DOHH2 (cell line): Measurements from ENCODE around the gene ZNF48.

Source experiments
- EZH2phosphoT487 ChIP-seq: fragments of 200-600 bp; sonication (generic); IDR thresholded peaks from 2 replicates; pipeline ENCODE4 v1.6.1; 2017; ENCODE audit warnings: borderline replicate concordance, mild to moderate bottlenecking, antibody characterized with exemption, low read length, moderate library complexity, mixed read lengths
- TF ChIP-seq, protein P1 (sequence below): fragments of 200-600 bp; sonication (generic); IDR thresholded peaks from one replicate; pipeline ENCODE4 v1.5.1; 2014; ENCODE audit warnings: antibody characterized with exemption, mild to moderate bottlenecking, low read depth, low read length; ENCODE audit not compliant: poor library complexity, severe bottlenecking

DNA sequence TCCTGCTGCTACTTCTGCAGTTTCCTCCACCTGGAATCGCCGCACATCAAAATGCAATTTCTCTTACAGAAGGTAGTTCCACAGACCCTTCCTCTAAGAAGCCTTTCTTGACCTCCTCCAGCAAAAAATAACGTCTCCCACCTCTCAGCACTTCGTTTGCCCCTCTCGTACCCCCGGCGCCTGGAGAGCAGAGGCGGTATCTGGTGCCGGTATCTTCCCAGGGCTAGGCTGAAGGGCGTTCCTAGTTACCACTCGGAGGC, 34.1 kb downstream of the ZNF48 start:
- TF ChIP-seq, protein P1, sequence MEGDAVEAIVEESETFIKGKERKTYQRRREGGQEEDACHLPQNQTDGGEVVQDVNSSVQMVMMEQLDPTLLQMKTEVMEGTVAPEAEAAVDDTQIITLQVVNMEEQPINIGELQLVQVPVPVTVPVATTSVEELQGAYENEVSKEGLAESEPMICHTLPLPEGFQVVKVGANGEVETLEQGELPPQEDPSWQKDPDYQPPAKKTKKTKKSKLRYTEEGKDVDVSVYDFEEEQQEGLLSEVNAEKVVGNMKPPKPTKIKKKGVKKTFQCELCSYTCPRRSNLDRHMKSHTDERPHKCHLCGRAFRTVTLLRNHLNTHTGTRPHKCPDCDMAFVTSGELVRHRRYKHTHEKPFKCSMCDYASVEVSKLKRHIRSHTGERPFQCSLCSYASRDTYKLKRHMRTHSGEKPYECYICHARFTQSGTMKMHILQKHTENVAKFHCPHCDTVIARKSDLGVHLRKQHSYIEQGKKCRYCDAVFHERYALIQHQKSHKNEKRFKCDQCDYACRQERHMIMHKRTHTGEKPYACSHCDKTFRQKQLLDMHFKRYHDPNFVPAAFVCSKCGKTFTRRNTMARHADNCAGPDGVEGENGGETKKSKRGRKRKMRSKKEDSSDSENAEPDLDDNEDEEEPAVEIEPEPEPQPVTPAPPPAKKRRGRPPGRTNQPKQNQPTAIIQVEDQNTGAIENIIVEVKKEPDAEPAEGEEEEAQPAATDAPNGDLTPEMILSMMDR, result no peak
- TF ChIP-seq EZH2phosphoT487, result no peak
